ENCODE results near the gene MAG. TPM values are rescaled to one million over a fixed set of nuclear protein-coding genes. Genes with fewer than 3 reads are reported as not detected.

Gene MAG
- total and polyA plus RNA-seq, 10 of the 15 experiments (the other 5 are each of a cell fraction or from before 2014, with no cell fraction given) = 0.03 to 0.82 (median 0.17) TPM; not detected in 2

- DNase-seq (ENCODE audit: low read depth, low spot score) (no peak), ATAC-seq (no peak), FAIRE-seq (no peak)
- no peaks in the 10 kb centered on the region for H4K20me1 ChIP-seq (ENCODE audit: control insufficient read depth, insufficient read depth)
- H3K4me2 ChIP-seq (ENCODE audit: control insufficient read depth, insufficient read depth) = no peak overlapping the region
- in situ Hi-C loops (cut with MboI) = no loop called here
- 77% methylated on average over 10 of the region's 10 CpGs for WGBS (ENCODE audit: insufficient coverage, insufficient replicate concordance, low lambda C conversion rate, missing lambda C conversion rate)
- POLR2A ChIA-PET = interaction anchor here (0.7 kb wide), 1 partner anchor 28 kb away, joined by 3 read pairs; no protein-coding TSS in a partner anchor
- no peak overlapping the region for H3K4me3 ChIP-seq
- RAD21 ChIA-PET (ENCODE audit: unreplicated experiment) = interaction anchor here (1.0 kb wide), 1 partner anchor 42 kb away, joined by 4 read pairs; no protein-coding TSS in a partner anchor
- no peaks in the 10 kb centered on the region for H3K79me2 ChIP-seq (ENCODE audit: control insufficient read depth, insufficient read depth, low read length)
- intact Hi-C loops (cut with micrococcal nuclease; ENCODE audit: unreplicated experiment) = no loop called here
- CTCF ChIA-PET = interaction anchor here (0.6 to 0.9 kb wide), 2 partner anchors 22 to 146 kb away, joined by 3 to 6 read pairs; no protein-coding TSS in a partner anchor
- BruUV-seq (replicated peaks) = no TSS peak
- SMC1A ChIA-PET (ENCODE audit: uncharacterized antibody, unreplicated experiment) = interaction anchor here (0.7 to 1.2 kb wide), 3 partner anchors 9 to 107 kb away, joined by 3 to 7 read pairs (median 4); no protein-coding TSS in a partner anchor
- no peaks in the 10 kb centered on the region; a peak in 1 of 4 replicates for H3K36me3 ChIP-seq (ENCODE audit: control insufficient read depth in 2 of 2, insufficient read depth in 2 of 2, low read length in 1 of 2)
- H2AFZ ChIP-seq (ENCODE audit: control insufficient read depth, low read depth, low read length) = no peak overlapping the region
- H3K9me3 ChIP-seq (replicated peaks; ENCODE audit: control insufficient read depth, insufficient read depth, low read length) = no peaks in the 10 kb centered on the region
- no peak overlapping the region for H3K9ac ChIP-seq (ENCODE audit: control insufficient read depth, insufficient read depth, low read length)
- H3K27ac ChIP-seq (ENCODE audit: control insufficient read depth, insufficient read depth) = no peak overlapping the region
- H3K27me3 ChIP-seq (replicated peaks in 1 of 2; ENCODE audit: control insufficient read depth in 2 of 2, insufficient read depth in 2 of 2, low read length in 1 of 2) = no peaks in the 10 kb centered on the region
- H3K4me1 ChIP-seq (ENCODE audit: control insufficient read depth, insufficient read depth, low read length) = no peaks in the 10 kb centered on the region
- no peak for TF ChIP-seq IKZF1 (conservative IDR thresholded peaks at IDR 0.05)
- no peak for TF ChIP-seq SPI1 (IDR thresholded peaks at IDR 0.05; ENCODE audit: borderline replicate concordance, insufficient read depth, low read depth, low read length)
- no peak for TF ChIP-seq WRNIP1 (IDR thresholded peaks at IDR 0.05; ENCODE audit: borderline replicate concordance, low read depth, low read length)
- TF ChIP-seq E4F1 (IDR thresholded peaks at IDR 0.05; ENCODE audit: borderline replicate concordance, partially characterized antibody) = no peak
- no peak for TF ChIP-seq BMI1 (IDR thresholded peaks at IDR 0.05; ENCODE audit: borderline replicate concordance)
- no peak for TF ChIP-seq DPF2 (IDR thresholded peaks at IDR 0.05)
- no peak for TF ChIP-seq SMC3 (IDR thresholded peaks at IDR 0.05; ENCODE audit: borderline replicate concordance, low read length)
- TF ChIP-seq IKZF2 (IDR thresholded peaks at IDR 0.05) = no peak
- no peak for TF ChIP-seq BCL3 (IDR thresholded peaks at IDR 0.05; ENCODE audit: borderline replicate concordance, insufficient read depth, low read depth, low read length, poor library complexity, severe bottlenecking)
- no peak for TF ChIP-seq NR2C1 (IDR thresholded peaks at IDR 0.05)
- no peak for TF ChIP-seq CTCF (IDR thresholded peaks at IDR 0.05 in 2 of 3, conservative IDR thresholded peaks at IDR 0.05 in 1 of 3; ENCODE audit: control insufficient read depth in 2 of 3, extremely low read depth in 1 of 3, insufficient read depth in 1 of 3, low read depth in 3 of 3, low read length in 3 of 3)
- no peak for TF ChIP-seq POLR2AphosphoS5 (IDR thresholded peaks at IDR 0.05; ENCODE audit: low read length)
- TF ChIP-seq SRF (IDR thresholded peaks at IDR 0.05; ENCODE audit: low read depth in 2 of 2, low read length in 2 of 2) = no peak
- no peak for TF ChIP-seq ZBTB11 (CRISPR knock-in tag; IDR thresholded peaks at IDR 0.05)
Measured at GRCh38 chr19:35310811-35311465, 19.0 kb downstream of the MAG start.

Data from GM12878 (cell line).